ENCODE results near the gene CLEC4M.
"Not testable (repeated sequence)": the region's sequence is repeated elsewhere in the genome, so short reads cannot be mapped to it uniquely, and the experiment has no call there.

CLEC4M gene

DNA sequence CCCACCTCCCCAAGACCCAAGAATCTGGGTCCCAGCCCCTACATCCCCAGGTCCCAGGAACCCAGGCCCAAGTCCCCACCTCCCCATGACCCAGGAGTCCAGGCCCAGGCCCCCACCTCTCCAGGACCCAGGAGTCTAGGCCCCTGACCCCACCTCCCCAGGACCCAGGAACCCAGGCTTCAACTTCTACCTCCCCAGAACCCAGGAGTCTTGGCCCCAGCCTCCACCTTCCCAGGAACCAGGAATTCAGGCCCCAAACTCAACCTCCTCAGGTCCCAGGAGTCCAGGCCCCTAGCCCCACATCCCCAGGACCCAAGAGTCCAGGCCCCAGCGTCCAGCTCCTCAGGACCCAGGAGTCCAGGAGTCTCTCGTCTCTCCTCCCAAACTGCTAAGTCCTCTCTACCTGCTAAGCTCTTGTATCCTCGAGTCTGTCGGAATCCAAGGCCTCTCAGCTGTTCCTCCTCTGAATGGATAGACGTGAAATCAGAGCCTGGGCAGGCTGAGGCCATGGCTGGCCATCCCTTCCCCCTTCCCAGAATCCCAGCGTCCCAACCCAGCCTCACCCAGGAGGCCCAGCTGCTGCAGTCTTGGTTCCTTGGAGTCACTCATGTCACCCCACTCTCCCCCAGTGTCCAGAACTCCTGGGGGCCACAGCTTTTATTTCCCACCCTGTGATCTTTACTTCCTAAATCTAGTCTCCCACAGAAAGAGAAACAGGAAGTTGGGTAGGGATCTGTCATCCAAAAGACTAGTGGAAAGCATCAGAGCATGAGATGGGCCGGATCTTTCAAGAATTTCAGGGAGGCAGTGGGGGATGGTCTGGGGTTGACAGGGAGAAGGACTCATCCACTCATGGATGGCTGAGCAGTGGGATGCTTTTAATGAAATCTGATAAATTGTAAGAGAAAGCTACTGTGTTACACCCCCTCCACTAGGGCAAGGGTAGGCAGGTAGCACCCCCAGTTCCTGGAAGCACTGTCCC lies 15.8 kb upstream of the CLEC4M start, which contains the start of gene CD209:
CD209 (minus strand) TSS at position 632 of the 982 bp plus-strand sequence; CDS start at position 609, 23 bp downstream.
- 71 to 72% methylated on average over 7 of the region's 7 CpGs for WGBS, 2 experiments
- H3K36me3 ChIP-seq (ENCODE audit: control insufficient read depth, insufficient read depth, low read length): no peaks in the 10 kb centered on the region
- H3K27ac ChIP-seq (ENCODE audit: insufficient read depth, low read depth, low read length, poor library complexity, severe bottlenecking): no peak within 1 kb of the TSS
- no peaks in the 10 kb centered on the region for H3K4me1 ChIP-seq (ENCODE audit: control insufficient read depth, insufficient read depth, low read length)
- H3K27me3 ChIP-seq (ENCODE audit: control insufficient read depth, insufficient read depth, low read length, poor library complexity, severe bottlenecking): peaks cover 7% of the 10 kb centered on the region
- H3K9me3 ChIP-seq (ENCODE audit: control insufficient read depth, low read length): no peaks in the 10 kb centered on the region
- H3K4me3 ChIP-seq (ENCODE audit: insufficient read depth, low read depth, low read length): no peak within 1 kb of the TSS

DNA sequence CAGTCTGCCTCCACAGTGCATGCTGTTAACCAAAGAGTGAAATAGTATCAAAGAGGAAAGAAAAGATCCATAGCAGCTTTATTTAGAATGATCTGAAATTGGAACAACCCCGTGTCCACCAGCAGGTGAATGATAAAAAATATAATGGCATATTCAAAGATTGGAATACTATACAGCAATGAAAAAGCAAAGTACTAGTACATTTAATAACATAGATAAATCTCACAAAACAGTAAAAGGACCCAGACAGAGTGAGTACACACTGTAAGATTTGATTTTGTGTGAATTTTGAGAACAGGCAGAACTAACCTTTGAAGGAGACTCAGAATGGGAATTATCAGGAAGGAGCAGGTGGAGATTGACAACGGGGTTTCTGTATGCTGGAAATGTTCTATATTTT lies 14.9 kb upstream of the CLEC4M start:
- Histone ChIP-seq H3K27ac (ENCODE audit: insufficient read depth, low read depth, low read length, poor library complexity, severe bottlenecking) (no peak overlapping the region), H3K36me3 (ENCODE audit: control insufficient read depth, insufficient read depth, low read length) (no peaks in the 10 kb centered on the region), H3K4me1 (ENCODE audit: control insufficient read depth, insufficient read depth, low read length) (no peaks in the 10 kb centered on the region), H3K4me3 (ENCODE audit: insufficient read depth, low read depth, low read length) (no peak overlapping the region), H3K9me3 (ENCODE audit: control insufficient read depth, low read length) (no peaks in the 10 kb centered on the region), H3K27me3 (ENCODE audit: control insufficient read depth, insufficient read depth, low read length, poor library complexity, severe bottlenecking) (peaks cover 4% of the 10 kb centered on the region)
- WGBS, 2 experiments: 81 to 82% methylated on average over 1 to 2 of the region's 2 CpGs

DNA sequence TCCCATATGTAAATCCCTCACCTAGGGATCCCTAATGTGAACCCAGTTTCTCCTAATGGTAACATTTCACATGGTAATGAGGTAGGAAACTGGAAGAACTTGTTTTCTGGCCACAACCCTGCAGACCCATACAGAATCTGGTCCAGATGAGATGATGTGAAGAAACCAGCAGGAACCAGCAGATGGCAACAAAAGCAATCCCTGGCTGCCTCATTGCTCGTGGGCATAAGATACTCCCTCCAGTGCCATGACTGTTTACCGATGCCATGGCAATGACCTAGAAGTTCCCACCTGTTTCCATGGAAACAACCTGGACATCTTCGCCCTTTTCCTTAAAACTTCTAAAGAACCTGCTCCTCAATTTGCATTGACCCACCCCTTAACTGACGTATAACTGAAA lies 14.3 kb upstream of the CLEC4M start:
- H3K4me3 ChIP-seq (ENCODE audit: insufficient read depth, low read depth, low read length): no peak overlapping the region
- H3K27me3 ChIP-seq (ENCODE audit: control insufficient read depth, insufficient read depth, low read length, poor library complexity, severe bottlenecking): no peaks in the 10 kb centered on the region
- H3K36me3 ChIP-seq (ENCODE audit: control insufficient read depth, insufficient read depth, low read length): no peaks in the 10 kb centered on the region
- WGBS, 2 experiments: 55 to 58% methylated on average over 4 of the region's 4 CpGs
- no peaks in the 10 kb centered on the region for H3K4me1 ChIP-seq (ENCODE audit: control insufficient read depth, insufficient read depth, low read length)
- no peak overlapping the region for H3K27ac ChIP-seq (ENCODE audit: insufficient read depth, low read depth, low read length, poor library complexity, severe bottlenecking)
- no peaks in the 10 kb centered on the region for H3K9me3 ChIP-seq (ENCODE audit: control insufficient read depth, low read length)

DNA sequence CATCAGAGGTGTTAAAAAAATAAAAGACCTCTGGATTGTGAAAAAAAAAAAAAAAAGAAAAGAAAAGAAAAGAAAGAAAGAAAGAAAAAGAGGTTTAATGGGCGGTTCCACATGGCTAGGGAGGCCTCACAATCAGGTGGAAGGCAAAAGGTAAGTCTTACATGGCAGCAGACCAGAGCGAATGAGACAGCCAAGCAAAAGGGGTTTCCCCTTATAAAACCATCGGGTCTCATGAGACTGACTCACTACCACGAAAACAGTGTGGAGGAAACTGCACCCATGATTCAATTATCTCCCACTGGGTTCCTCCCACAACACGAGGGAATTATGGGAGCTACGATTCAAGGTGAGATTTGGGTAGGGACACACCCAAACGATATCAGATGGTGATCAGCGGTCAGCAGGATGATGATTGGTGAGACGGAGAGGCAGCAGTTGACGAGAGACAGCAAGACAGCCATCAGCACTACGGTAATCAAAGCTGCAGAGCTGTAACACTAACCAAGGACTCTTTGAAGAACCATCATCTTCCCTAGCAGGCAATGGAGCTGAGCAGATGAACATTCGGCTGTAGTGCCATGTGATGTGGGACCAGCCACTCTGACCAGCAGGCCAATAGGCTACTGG lies 11.8 kb upstream of the CLEC4M start:
- Histone ChIP-seq H3K4me3 (ENCODE audit: insufficient read depth, low read depth, low read length) (no peak overlapping the region), H3K36me3 (ENCODE audit: control insufficient read depth, insufficient read depth, low read length) (no peaks in the 10 kb centered on the region), H3K9me3 (ENCODE audit: control insufficient read depth, low read length) (no peaks in the 10 kb centered on the region), H3K27ac (ENCODE audit: insufficient read depth, low read depth, low read length, poor library complexity, severe bottlenecking) (no peak overlapping the region), H3K4me1 (ENCODE audit: control insufficient read depth, insufficient read depth, low read length) (no peaks in the 10 kb centered on the region), H3K27me3 (ENCODE audit: control insufficient read depth, insufficient read depth, low read length, poor library complexity, severe bottlenecking) (no peaks in the 10 kb centered on the region)
- WGBS, 2 experiments: 81 to 86% methylated on average over 12 of the region's 12 CpGs

DNA sequence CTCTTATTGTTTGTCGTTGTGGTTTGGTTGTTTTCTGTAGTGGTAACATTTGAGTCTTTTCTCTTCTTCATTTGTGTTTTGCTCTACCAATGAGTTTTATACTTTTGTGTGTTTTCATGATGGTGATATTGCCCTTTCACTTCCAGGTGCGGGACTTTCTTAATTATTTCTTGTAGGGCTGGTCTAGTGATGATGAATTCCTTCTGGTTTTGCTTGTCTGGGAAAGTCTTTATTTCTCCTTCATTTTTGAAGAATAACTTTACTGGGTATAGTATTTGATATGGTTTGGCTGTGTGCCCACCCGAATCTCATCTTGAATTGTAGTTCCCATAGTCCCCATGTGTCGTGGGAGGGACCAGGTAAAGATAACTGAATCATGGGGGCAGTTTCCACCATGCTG lies 6.8 kb upstream of the CLEC4M start:
- H3K4me1 ChIP-seq (ENCODE audit: control insufficient read depth, insufficient read depth, low read length): no peaks in the 10 kb centered on the region
- no peaks in the 10 kb centered on the region for H3K36me3 ChIP-seq (ENCODE audit: control insufficient read depth, insufficient read depth, low read length)
- H3K27ac ChIP-seq (ENCODE audit: insufficient read depth, low read depth, low read length, poor library complexity, severe bottlenecking): no peak overlapping the region
- H3K9me3 ChIP-seq (ENCODE audit: control insufficient read depth, low read length): peaks cover 8% of the 10 kb centered on the region
- H3K27me3 ChIP-seq (ENCODE audit: control insufficient read depth, insufficient read depth, low read length, poor library complexity, severe bottlenecking): no peaks in the 10 kb centered on the region
- 16 to 23% methylated on average over 3 to 4 of the region's 4 CpGs for WGBS, 2 experiments
- H3K4me3 ChIP-seq (ENCODE audit: insufficient read depth, low read depth, low read length): no peak overlapping the region

DNA sequence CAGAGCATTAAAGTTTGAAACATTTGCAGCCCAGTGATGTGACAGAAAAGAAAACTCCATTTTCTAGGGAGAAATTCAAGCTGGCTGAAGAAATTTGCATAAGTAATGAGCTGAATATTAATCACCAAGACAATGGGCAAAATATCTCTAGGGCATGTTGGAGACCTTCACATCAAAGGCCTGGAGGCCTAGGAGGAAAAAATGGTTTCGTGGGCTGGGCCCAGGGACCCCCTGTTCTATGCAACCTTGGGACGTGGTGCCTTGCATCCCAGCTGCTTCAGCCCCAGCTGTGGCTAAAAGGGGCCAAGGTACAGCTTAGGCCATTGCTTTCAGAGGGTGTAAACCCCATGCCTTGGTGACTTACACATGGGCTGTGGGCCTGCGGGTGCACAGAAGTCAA lies 5.7 kb upstream of the CLEC4M start:
- Histone ChIP-seq H3K4me1 (ENCODE audit: control insufficient read depth, insufficient read depth, low read length) (no peaks in the 10 kb centered on the region), H3K4me3 (ENCODE audit: insufficient read depth, low read depth, low read length) (no peak overlapping the region), H3K36me3 (ENCODE audit: control insufficient read depth, insufficient read depth, low read length) (no peaks in the 10 kb centered on the region), H3K27me3 (ENCODE audit: control insufficient read depth, insufficient read depth, low read length, poor library complexity, severe bottlenecking) (no peaks in the 10 kb centered on the region), H3K9me3 (ENCODE audit: control insufficient read depth, low read length) (peaks cover 8% of the 10 kb centered on the region), H3K27ac (ENCODE audit: insufficient read depth, low read depth, low read length, poor library complexity, severe bottlenecking) (no peak overlapping the region)
- whole genome bisulfite sequencing, 2 experiments: 80 to 83% methylated on average over 3 of the region's 3 CpGs

DNA sequence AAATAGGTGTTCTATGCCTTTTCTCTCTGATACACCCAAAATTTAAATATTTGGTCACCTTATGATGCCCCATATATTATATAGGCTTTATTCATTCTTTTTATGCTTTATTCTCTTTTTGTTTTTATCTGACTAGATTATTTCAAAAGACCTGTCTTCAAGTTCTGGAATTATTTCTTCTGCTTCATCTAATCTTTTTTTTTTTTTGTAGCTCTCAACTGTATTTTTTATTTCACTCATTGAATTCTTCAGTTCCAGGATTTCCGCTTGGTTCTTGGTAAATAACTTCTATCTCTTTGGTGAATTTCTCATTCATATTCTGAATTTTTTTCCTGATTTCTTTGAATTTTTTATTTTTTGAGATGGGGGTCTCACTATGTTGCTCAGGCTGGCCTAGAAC lies 3.9 kb upstream of the CLEC4M start:
- H3K27me3 ChIP-seq (ENCODE audit: control insufficient read depth, insufficient read depth, low read length, poor library complexity, severe bottlenecking): no peaks in the 10 kb centered on the region
- no peak overlapping the region for H3K27ac ChIP-seq (ENCODE audit: insufficient read depth, low read depth, low read length, poor library complexity, severe bottlenecking)
- peaks cover 8% of the 10 kb centered on the region for H3K9me3 ChIP-seq (ENCODE audit: control insufficient read depth, low read length)
- no peak overlapping the region for H3K4me3 ChIP-seq (ENCODE audit: insufficient read depth, low read depth, low read length)
- H3K4me1 ChIP-seq (ENCODE audit: control insufficient read depth, insufficient read depth, low read length): no peaks in the 10 kb centered on the region
- H3K36me3 ChIP-seq (ENCODE audit: control insufficient read depth, insufficient read depth, low read length): no peaks in the 10 kb centered on the region
- WGBS, 2 experiments: 78% methylated on average over 1 of the region's 1 CpG; no CpG with 5 or more reads in 1 of the 2 experiments

DNA sequence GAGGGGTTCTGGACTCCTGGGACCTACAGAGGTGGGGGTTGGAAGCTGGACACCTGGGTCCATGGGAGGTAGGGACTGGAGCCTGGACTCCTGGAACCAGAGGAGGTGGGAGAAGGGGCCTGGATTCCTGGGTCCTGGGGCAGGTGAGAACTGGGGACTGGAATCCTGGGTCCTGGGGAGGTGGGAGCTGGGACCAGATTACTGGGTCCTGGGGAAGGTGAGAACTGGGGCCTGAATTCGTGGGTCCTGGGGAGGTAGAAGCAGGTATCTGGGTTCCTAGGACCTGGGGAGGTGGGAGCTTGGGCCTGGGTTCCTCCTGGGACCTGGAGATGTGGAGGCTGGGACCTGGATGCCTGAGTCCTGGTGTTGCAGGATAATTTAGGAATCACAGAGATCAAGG lies 653 bp downstream of the CLEC4M start:
- Histone ChIP-seq H3K27me3 (ENCODE audit: control insufficient read depth, insufficient read depth, low read length, poor library complexity, severe bottlenecking) (no peaks in the 10 kb centered on the region), H3K9me3 (ENCODE audit: control insufficient read depth, low read length) (peaks cover 3% of the 10 kb centered on the region), H3K27ac (ENCODE audit: insufficient read depth, low read depth, low read length, poor library complexity, severe bottlenecking) (no peak overlapping the region), H3K36me3 (ENCODE audit: control insufficient read depth, insufficient read depth, low read length) (no peaks in the 10 kb centered on the region), H3K4me3 (ENCODE audit: insufficient read depth, low read depth, low read length) (no peak overlapping the region), H3K4me1 (ENCODE audit: control insufficient read depth, insufficient read depth, low read length) (no peaks in the 10 kb centered on the region)
- WGBS, 2 experiments: 27 to 38% methylated on average over 1 of the region's 1 CpG

DNA sequence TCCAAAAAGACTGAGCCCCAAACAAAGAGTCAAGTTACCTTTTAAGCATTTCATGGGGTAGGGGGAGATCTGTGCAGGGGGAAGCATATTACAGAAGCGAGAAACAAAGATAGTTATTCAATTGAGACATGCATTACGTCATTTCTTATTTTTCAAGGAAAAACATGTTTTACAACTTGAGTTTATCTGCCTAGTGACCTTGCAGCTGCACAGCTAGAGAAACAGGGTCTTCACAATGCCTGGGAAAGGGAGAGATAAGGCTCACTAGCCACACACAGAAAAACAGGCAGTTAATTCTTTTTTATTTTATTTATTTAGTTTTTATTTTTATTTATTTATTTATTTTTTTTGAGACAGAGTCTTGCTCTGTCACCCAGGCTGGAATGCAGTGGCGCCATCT lies 1.1 kb downstream of the CLEC4M start:
- H3K4me1 ChIP-seq (ENCODE audit: control insufficient read depth, insufficient read depth, low read length); H3K9me3 ChIP-seq (ENCODE audit: control insufficient read depth, low read length); H3K27ac ChIP-seq (ENCODE audit: insufficient read depth, low read depth, low read length, poor library complexity, severe bottlenecking); H3K27me3 ChIP-seq (ENCODE audit: control insufficient read depth, insufficient read depth, low read length, poor library complexity, severe bottlenecking); H3K4me3 ChIP-seq (ENCODE audit: insufficient read depth, low read depth, low read length); H3K36me3 ChIP-seq (ENCODE audit: control insufficient read depth, insufficient read depth, low read length): not testable (repeated sequence)
- 89 to 93% methylated on average over 3 of the region's 3 CpGs for WGBS, 2 experiments

DNA sequence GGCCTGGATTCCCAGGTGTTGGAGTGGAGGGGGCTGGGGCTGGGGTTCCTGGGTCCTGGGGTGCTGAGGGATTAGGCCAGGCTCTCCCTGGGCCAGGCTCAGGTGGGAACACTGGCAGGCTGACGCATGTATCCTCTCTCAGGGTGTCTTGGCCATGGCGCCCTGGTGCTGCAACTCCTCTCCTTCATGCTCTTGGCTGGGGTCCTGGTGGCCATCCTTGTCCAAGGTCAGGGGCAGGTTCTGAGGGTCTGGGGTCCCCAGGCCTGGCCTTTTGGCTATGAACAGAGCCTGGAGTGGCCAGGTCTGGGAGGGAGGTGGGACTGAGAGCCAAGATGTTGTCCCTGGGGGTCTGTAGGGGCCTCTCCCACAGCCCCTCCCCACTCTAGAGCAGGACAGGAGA lies 2.0 kb downstream of the CLEC4M start:
- WGBS, 2 experiments: 87 to 88% methylated on average over 2 of the region's 2 CpGs
- H3K4me3 ChIP-seq (ENCODE audit: insufficient read depth, low read depth, low read length); H3K9me3 ChIP-seq (ENCODE audit: control insufficient read depth, low read length); H3K4me1 ChIP-seq (ENCODE audit: control insufficient read depth, insufficient read depth, low read length); H3K36me3 ChIP-seq (ENCODE audit: control insufficient read depth, insufficient read depth, low read length); H3K27ac ChIP-seq (ENCODE audit: insufficient read depth, low read depth, low read length, poor library complexity, severe bottlenecking); H3K27me3 ChIP-seq (ENCODE audit: control insufficient read depth, insufficient read depth, low read length, poor library complexity, severe bottlenecking): not testable (repeated sequence)
